Measurements from ENCODE around the gene TBC1D20.
"Not testable (repeated sequence)": the region's sequence is repeated elsewhere in the genome, so short reads cannot be mapped to it uniquely, and the experiment has no call there.

TBC1D20 gene

GRCh38 chr20:478010-478948, 15.9 kb upstream of the TBC1D20 start:
- no peak for DNase-seq (ENCODE audit: extremely low spot score, insufficient read length, low read depth)
- no peak for FAIRE-seq

- DNase-seq (ENCODE audit: extremely low spot score, insufficient read length, low read depth); FAIRE-seq: not testable (repeated sequence)
Measured at GRCh38 chr20:476561-477249, 14.4 kb upstream of the TBC1D20 start.

DNA sequence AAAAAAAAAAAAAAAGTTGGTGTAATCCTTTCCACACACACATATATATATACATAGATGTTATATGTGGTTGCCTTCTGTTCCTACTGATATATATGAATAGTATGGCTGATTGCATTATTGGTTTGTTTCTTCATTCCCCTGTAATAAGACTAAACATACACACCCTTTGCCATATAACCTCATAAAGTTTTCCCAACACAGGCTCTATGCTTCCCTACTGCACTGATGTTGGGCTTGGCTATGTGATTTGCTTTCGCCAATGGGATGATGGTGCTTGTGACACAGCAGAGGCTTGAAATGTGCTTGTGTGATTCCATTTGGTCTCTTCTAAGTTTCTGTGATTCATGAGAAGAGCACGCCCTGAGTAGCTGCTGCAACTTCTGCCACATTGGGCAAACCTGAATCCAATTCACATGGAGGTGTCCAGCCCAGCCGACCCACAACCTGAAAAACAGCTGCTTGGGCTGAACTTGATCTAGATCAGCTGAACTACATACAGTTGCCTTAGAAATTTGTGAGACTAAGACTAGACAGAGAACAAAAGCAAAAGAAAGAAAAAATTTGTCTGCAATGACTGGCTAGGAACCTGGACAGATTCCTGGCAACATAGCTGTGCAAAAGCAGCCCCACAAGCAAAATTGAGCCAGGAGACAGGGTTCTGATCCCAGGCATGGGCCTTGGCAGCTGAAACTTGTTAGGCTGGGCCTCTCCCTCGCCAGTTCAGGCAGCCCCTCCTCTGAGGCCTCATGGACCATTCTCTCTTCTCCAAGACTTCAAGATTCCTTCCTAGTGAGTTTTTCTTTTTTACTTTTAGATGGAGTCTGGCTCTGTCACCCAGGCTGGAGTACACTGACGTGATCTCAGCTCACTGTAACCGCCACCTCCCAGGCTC, 13.4 kb upstream of the TBC1D20 start:
- no peak for FAIRE-seq
- no peak for DNase-seq (ENCODE audit: extremely low spot score, insufficient read length, low read depth)

- FAIRE-seq (no peak), DNase-seq (ENCODE audit: extremely low spot score, insufficient read length, low read depth) (no peak)
Measured at GRCh38 chr20:474581-474980, 12.2 kb upstream of the TBC1D20 start.

DNA sequence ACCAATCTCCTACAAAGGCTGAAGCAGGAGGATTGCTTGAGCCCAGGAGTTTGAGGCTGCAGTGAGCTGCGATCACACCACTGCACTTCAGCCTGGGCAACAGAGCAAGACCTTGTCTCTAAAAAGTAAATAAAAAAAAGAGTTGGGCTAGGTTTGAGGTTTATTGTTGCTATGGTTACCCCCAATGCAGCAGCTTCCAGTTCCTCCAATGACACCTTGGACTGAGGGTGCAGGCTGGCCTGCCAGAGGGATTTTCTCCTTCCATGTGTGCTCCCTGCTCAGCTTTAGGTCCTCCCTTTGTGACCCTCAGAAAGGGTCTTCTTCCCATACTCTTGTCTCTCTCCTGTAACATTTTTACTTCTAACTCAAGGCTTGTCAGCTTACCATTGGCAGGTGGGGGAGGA, 10.6 kb upstream of the TBC1D20 start:
- FAIRE-seq = no peak
- DNase-seq (ENCODE audit: extremely low spot score, insufficient read length, low read depth) = no peak

DNA sequence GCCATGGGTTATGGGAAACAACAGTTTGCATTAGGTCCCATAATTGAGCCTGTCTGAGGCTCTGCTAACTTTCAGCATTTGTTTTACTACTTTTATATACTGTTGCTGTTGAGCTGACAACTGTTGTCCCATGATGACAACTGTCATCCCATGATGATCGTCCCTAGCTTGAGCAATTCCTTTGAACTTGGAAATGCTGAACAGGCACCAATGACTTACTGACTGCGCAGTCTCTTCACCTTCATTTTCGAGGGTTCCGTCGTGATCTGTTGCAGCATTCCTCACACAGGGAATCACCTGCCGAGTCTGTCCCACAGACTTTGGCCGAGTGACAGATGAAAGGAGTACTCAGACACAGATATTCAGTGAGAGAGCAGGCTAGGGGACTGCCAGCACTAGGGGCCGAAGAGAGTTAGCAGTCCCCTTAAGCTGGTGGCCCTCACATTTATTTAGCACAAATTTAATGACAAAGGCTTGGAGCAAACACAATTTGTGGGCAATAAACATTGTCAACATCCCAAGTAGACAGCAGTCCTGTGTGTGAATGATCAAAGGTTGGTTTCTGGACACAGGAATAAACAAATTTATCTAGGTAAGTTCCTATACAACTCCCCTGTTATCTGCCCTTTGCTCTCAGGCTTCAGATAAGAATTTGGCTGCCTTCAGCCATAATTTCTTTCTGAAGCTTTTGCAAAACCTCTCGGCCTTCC, 10.0 kb upstream of the TBC1D20 start:
- DNase-seq (ENCODE audit: extremely low spot score, insufficient read length, low read depth) (no peak), FAIRE-seq (no peak)

DNA sequence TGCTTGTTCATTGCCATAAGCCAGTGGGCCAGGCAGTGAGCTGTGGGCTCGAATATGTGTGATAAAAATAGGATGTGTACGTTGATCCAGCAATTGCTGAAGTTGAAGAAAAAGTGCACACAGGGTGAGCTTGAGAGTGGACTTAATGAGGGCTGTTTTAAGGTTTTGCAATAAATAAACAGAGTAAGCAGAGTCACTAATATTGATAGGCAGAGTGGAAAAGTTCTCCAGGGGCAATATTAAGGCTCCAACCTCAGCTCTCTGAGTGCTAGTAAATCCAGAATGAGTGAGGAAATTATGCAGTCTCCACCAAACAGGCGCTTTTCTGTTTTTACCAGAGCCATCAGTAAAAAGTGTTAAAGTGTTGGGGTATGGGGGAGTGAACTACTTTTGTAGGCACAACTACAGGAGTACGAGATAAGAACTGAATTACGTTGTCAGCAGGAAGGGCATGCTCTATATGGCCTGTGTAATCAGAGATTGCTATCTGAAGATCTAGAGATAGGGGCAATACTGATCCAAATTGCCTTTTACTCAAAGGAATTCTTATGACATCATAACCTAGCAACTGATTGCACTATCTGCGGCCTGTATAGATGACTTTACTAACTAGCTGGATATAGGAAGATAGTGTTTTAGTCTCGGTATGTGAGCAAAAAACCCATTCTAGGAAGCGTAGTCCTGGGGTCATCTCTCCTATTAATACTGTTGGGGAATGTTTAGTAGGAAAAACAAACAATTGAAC, 7.6 kb upstream of the TBC1D20 start:
- DNase-seq (ENCODE audit: extremely low spot score, insufficient read length, low read depth) (no peak), FAIRE-seq (no peak)

- FAIRE-seq = no peak
- no peak for DNase-seq (ENCODE audit: extremely low spot score, insufficient read length, low read depth)
Measured at GRCh38 chr20:467755-468154, 5.4 kb upstream of the TBC1D20 start.

DNA sequence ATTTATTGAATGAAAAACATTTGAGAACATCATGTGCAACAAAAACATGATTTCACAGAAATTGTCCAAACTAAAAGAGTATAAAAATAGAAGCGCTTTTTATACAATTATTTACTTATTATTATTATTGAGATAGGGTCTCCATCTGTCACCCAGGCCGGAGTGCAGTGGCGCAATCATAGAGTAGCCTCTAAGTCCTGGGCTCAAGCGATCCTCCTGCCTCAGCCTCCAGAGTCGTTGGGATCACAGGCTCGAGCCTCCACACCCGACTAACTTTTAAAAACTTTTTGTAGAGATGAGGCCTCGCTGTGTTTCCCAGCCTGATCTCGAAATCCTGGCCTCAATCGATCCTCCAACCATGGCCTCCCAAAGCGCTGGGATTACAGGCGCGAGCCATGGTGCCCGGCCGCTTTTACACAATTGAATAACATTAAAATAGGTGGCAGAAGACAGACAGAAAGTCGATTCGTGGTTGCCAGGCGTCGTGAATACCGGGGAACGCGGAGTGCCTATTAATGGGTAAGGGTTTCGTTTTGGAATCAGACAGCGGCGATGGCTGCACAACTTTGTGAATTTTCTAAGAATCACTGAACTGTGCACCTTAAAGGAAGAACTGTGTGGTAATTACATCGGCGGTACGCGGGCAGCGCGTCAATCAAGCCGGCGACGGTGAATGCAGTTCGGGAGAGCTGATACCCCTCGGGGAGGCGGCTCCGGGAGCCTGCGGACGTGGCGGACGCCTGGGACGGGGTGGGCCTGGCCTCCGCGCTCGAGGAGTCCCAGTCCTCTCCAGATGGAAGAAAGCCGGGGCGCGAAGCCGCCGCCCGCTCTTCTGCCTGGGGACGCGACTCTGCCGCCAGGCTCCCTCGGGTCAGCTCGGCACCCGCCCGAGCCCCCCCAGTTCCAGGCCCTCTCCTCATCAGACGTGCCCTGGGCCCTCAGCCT, 807 bp downstream of the TBC1D20 start:
- FAIRE-seq (peak; percentile 69), DNase-seq (ENCODE audit: extremely low spot score, insufficient read length, low read depth) (peak; percentile 28)

DNA sequence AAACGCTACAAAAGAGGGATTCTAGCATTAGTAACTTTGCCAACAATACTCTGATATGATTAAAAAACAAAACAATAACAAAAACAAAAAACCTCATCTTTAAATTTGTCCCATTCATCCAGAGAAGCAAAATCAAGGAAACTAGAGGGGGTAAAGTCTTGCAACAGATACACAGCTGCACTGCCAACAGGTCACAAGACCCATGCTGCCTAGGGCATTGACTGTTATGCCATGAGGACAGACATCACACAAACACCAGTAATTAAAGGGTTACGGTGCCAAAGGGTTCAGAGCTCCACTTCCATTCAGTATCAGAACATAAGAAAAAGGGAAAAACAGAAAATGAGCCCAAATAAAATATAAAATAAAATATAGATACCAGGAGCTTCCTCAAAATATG, 1.6 kb downstream of the TBC1D20 start:
- no peak for FAIRE-seq
- no peak for DNase-seq (ENCODE audit: extremely low spot score, insufficient read length, low read depth)

DNA sequence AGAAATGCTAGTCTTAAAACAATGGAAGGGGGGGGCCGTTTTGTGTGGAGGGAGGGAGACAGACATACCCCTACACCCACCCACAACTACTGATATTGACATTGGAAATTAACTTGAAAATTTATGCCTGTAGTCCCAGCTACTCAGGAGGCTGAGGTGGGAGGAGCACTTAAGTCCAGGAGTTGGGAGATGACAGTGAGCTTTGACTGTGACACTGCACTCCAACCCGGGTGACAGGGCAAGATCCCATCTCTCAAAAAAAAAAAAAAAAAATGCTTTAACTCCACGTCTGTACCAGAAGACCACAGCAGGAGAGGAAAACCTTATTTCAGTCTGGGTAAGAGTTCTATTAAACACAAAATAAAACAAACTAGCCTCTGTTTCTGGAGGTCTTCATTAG, 2.2 kb downstream of the TBC1D20 start:
- FAIRE-seq (no peak), DNase-seq (ENCODE audit: extremely low spot score, insufficient read length, low read depth) (no peak)

DNA sequence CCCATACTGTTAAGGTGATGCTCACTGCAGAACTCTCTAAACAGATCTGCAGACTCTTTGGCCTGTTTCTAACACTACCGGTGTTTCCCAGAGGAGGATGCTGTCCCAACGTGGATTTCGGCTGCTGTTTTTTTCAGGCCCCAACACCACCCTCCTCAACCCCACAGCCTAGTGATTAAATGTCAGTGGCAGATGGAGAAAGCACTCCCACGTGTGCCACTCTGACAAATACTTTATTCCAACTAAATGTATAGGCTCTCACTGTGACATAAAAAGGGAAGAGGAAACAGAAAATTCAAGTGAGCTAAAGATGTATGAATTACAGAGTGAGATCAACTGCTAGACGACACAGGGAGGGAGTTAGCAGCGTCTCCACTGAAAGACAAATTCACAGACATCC, 3.6 kb downstream of the TBC1D20 start:
- FAIRE-seq (no peak), DNase-seq (ENCODE audit: extremely low spot score, insufficient read length, low read depth) (no peak)

DNA sequence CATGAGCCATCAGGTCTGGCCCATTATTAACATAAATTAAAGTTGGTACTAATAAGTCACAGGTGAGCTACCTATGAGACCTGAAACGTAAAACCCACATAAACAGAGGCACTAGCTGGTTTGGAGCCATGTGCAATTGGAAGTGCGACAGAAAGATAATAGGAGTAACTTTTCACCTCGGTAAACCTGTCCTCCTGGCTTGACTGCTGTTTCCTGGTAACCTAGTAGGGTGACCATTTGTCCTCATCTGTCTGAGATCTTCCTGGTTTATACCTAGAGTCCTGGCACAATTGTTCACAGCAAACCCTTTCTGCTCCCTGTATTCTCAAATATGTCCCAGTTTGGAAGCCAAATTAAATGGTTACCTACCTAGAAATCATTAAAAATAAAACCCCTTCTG, 7.4 kb downstream of the TBC1D20 start:
- DNase-seq (ENCODE audit: extremely low spot score, insufficient read length, low read depth) (no peak), FAIRE-seq (no peak)

- FAIRE-seq; DNase-seq (ENCODE audit: extremely low spot score, insufficient read length, low read depth): not testable (repeated sequence)
Measured at GRCh38 chr20:452021-452420, 10.3 kb downstream of the TBC1D20 start.

- DNase-seq (ENCODE audit: extremely low spot score, insufficient read length, low read depth) (no peak), FAIRE-seq (no peak)
Measured at GRCh38 chr20:445514-446336, 16.6 kb downstream of the TBC1D20 start.

GRCh38 chr20:444862-445426, 17.4 kb downstream of the TBC1D20 start:
- no peak for DNase-seq (ENCODE audit: extremely low spot score, insufficient read length, low read depth)

DNA sequence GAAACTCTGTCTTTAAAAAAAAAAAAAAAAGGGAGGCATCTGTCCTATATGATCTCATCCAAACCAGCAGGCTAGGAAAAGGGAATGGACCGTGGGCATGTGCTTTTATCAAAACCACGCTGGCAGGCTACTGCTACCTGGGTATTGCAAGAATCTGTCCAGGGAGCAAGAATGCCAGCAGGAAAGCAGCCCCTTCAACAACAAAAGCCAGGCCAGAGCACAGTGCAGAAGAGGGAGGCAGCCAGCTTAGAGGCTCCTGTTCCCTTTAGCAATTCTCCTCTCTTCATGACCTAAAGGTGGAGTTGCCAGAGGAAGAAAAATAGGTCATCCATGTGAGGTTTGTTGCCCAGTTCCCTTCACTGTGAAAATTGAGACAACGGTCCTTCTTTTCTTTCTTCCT, 18.2 kb downstream of the TBC1D20 start:
- DNase-seq (ENCODE audit: extremely low spot score, insufficient read length, low read depth) (no peak), FAIRE-seq (no peak)

More at GRCh38 chr20:444862-445426, 17.4 kb downstream of the TBC1D20 start:
- FAIRE-seq = no peak
